HG02763 (cell line): ENCODE results near the gene DPP4.
"Not testable (repeated sequence)": the region's sequence is repeated elsewhere in the genome, so short reads cannot be mapped to it uniquely, and the experiment has no call there.

Experiments used
- ATAC-seq: cut with Tn5 transposase; IDR thresholded peaks from one replicate; pipeline ENCODE4 v1.9.1; 2021; ENCODE audit warnings: mild to moderate bottlenecking, moderate library complexity; ENCODE audit not compliant: unreplicated experiment

Gene DPP4

GRCh38 chr2:161969159-161969558, 104.9 kb downstream of the DPP4 start:
- ATAC-seq: no peak

GRCh38 chr2:161965994-161966393, 108.0 kb downstream of the DPP4 start:
- no peak for ATAC-seq

GRCh38 chr2:161964160-161964559, 109.9 kb downstream of the DPP4 start:
- no peak for ATAC-seq

GRCh38 chr2:161962160-161962559, 111.9 kb downstream of the DPP4 start:
- ATAC-seq: no peak

- ATAC-seq: no peak
Observed at GRCh38 chr2:161961061-161961460, 113.0 kb downstream of the DPP4 start.

DNA sequence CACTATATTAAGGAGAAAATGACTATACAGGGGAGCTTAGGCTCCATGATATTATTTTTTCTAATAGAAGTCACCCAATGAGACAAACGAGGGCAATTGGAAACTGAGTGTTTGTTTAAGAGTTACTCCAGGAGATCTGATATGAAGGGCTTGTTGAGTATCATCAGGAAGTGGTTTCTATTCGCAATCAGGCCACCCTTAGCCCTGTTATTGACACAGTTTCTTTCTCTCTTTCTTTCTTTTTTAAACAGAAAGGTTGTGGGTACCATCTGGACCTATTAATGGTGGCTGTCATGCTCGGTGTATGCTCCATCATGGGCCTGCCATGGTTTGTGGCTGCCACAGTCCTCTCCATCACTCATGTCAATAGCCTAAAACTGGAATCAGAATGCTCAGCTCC, 117.3 kb downstream of the DPP4 start:
- ATAC-seq: no peak

DNA sequence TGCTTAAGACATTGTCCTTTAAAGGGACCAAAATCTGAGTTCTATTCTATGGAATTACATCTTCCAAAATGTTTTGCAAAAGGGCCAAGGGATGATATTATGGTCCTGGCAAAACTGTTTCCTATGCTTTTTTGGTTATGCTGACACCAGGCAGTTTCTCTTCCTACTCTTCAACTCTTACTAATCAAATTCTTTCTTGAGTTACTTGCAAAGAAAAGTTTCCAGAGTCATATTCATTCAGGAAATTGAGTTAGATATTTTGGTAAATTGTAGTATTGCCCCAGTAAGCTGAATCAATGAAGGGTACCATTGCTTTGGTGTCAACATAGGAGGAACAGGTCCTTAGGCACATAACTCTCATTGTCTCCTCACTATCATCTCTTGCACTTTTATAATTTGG, 118.8 kb downstream of the DPP4 start:
- no peak for ATAC-seq

DNA sequence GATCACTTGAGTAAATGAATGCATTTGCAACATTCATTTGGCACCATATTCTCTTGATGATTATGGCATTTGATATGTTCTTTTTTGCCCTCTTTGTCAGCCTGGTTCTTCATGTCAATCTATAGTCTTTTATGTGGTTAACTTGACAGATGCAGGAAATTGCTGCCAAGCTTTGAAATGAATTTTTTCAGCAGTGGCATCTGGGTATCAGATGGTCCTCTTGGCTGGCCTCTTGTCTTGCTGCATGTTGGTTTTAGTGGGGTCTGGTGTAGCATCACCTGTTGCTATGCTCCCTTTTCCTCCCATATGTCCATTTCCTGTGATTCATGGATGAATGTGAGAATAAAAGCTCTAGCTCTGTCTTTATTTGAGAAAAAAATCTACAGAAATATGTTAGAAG, 119.9 kb downstream of the DPP4 start:
- ATAC-seq: no peak

DNA sequence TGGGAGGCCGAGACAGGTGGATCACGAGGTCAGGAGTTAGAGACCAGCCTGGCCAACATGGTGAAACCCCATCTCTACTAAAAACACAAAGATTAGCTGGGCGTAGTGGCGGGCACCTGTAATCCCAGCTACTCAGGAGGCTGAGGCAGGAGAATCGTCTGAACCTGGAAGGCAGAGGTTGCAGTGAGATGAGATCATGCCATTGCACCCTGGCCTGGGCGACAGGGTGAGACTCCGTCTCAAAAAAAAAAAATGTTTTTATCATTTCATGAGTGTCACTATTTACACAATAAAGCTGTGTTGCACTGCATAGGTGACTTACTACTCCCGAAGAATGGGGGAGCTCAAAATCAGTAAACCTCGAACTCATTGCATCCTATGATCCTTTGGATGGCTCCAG, 120.6 kb downstream of the DPP4 start:
- not testable (repeated sequence) for ATAC-seq

- ATAC-seq: no peak
Observed at GRCh38 chr2:161952783-161953191, 121.2 kb downstream of the DPP4 start.

GRCh38 chr2:161947836-161948235, 126.2 kb downstream of the DPP4 start:
- ATAC-seq: no peak

- ATAC-seq: no peak
Observed at GRCh38 chr2:161947406-161947805, 126.6 kb downstream of the DPP4 start.

GRCh38 chr2:161946489-161947107, 127.4 kb downstream of the DPP4 start:
- no peak for ATAC-seq

- no peak for ATAC-seq
Observed at GRCh38 chr2:161943011-161943410, 131.0 kb downstream of the DPP4 start.
